ENCODE data around the gene EEF1A2. TPM values are rescaled to one million over a fixed set of nuclear protein-coding genes. Genes with fewer than 3 reads are reported as not detected.

EEF1A2 gene
- total RNA-seq, 4 donors from 2014 or later, result 1.1 to 1.5 TPM; not detected in 2

GRCh38 chr20:63546256-63546955, 47.5 kb upstream of the EEF1A2 start:
- no peak for DNase-seq
- intact Hi-C loops (cut with DNase I; ENCODE audit: low total_unique reads), result no loop called here
- no peak for TF ChIP-seq CTCF (IDR thresholded peaks at IDR 0.05)

GRCh38 chr20:63545814-63546213, 46.9 kb upstream of the EEF1A2 start:
- no peak for DNase-seq
- no peak overlapping the region for H3K4me3 ChIP-seq

More at GRCh38 chr20:63546256-63546955, 47.5 kb upstream of the EEF1A2 start:
- no peaks in the 10 kb centered on the region for H3K27me3 ChIP-seq
- H3K4me3 ChIP-seq, result no peak overlapping the region
- no peaks in the 10 kb centered on the region for H3K9me3 ChIP-seq
- no peaks in the 10 kb centered on the region for H3K4me1 ChIP-seq
- H3K27ac ChIP-seq, result no peak overlapping the region
- H3K36me3 ChIP-seq, result no peaks in the 10 kb centered on the region

GRCh38 chr20:63544958-63545516, 46.2 kb upstream of the EEF1A2 start:
- Histone ChIP-seq H3K27me3 (no peaks in the 10 kb centered on the region), H3K4me3 (no peak overlapping the region), H3K36me3 (no peaks in the 10 kb centered on the region), H3K9me3 (no peaks in the 10 kb centered on the region), H3K4me1 (no peaks in the 10 kb centered on the region), H3K27ac (no peak overlapping the region)
- no peak for TF ChIP-seq CTCF (IDR thresholded peaks at IDR 0.05)
- intact Hi-C loops (cut with DNase I; ENCODE audit: low total_unique reads), result no loop called here
- DNase-seq, result no peak

More at GRCh38 chr20:63545814-63546213, 46.9 kb upstream of the EEF1A2 start:
- intact Hi-C loops (cut with DNase I; ENCODE audit: low total_unique reads), result no loop called here
- no peaks in the 10 kb centered on the region for H3K27me3 ChIP-seq
- H3K27ac ChIP-seq, result no peak overlapping the region
- no peak for TF ChIP-seq POLR2A (IDR thresholded peaks at IDR 0.05)
- no peak for TF ChIP-seq CTCF (IDR thresholded peaks at IDR 0.05)
- H3K9me3 ChIP-seq, result no peaks in the 10 kb centered on the region
- H3K4me1 ChIP-seq, result no peaks in the 10 kb centered on the region
- H3K36me3 ChIP-seq, result no peaks in the 10 kb centered on the region

- no peak for DNase-seq
- Histone ChIP-seq H3K4me3 (no peak overlapping the region), H3K27ac (no peak overlapping the region), H3K9me3 (no peaks in the 10 kb centered on the region), H3K27me3 (no peaks in the 10 kb centered on the region), H3K36me3 (no peaks in the 10 kb centered on the region), H3K4me1 (no peaks in the 10 kb centered on the region)
- intact Hi-C loops (cut with DNase I; ENCODE audit: low total_unique reads), result no loop called here
- no peak for TF ChIP-seq CTCF (IDR thresholded peaks at IDR 0.05)
- TF ChIP-seq POLR2A (IDR thresholded peaks at IDR 0.05), result no peak
Observed at GRCh38 chr20:63544241-63544957, 45.5 kb upstream of the EEF1A2 start.

GRCh38 chr20:63543733-63544132, 44.9 kb upstream of the EEF1A2 start:
- no peak overlapping the region for H3K4me3 ChIP-seq
- intact Hi-C loops (cut with DNase I; ENCODE audit: low total_unique reads), result no loop called here
- H3K27ac ChIP-seq, result no peak overlapping the region
- DNase-seq, result no peak
- no peaks in the 10 kb centered on the region for H3K27me3 ChIP-seq
- TF ChIP-seq POLR2A (IDR thresholded peaks at IDR 0.05), result no peak
- no peak for TF ChIP-seq CTCF (IDR thresholded peaks at IDR 0.05)
- H3K9me3 ChIP-seq, result no peaks in the 10 kb centered on the region
- H3K36me3 ChIP-seq, result no peaks in the 10 kb centered on the region
- H3K4me1 ChIP-seq, result no peaks in the 10 kb centered on the region

Data from uterus (tissue), 4 donors.